GM23248 (cell line): Measurements from ENCODE around the gene HLA-DQB2.

Source experiments
- EZH2 ChIP-seq: fragments of 200-600 bp; sonication (generic); IDR thresholded peaks from 2 replicates; pipeline ENCODE4 v1.6.1; 2018; ENCODE audit warnings: antibody characterized with exemption, mild to moderate bottlenecking; ENCODE audit not compliant: insufficient read depth, poor library complexity, severe bottlenecking
- EZH2phosphoT487 ChIP-seq: fragments of 200-600 bp; sonication (generic); IDR thresholded peaks from 2 replicates; pipeline ENCODE4 v1.6.1; 2018; ENCODE audit warnings: antibody characterized with exemption, moderate library complexity, mild to moderate bottlenecking, low read depth; ENCODE audit not compliant: insufficient read depth

DNA sequence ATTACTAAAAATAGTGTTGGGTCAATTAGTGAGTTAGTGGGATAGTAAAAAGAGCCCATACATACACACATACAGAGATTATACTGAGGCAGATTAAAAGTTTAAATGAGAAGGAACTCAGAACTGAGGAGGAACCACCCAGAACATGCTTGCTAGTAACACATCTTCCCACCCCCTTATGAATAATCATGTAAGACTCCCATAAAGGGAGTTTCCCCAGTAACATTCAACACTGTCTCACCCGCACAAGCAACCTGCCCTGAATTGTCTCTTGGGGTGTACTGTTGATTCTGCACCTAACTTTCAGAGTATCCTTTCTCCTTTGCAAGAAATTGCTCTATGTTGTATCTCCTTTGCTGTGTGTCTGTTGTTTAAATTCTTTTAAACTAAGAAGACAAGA, 11.1 kb upstream of the HLA-DQB2 start:
- TF ChIP-seq EZH2 (no peak), EZH2phosphoT487 (no peak)
